HCEC 1CT (cell line): ENCODE results near the gene TPST1.
A peak's percentile ranks its signal among the peaks of the same experiment; 100 is the strongest.
"Not testable (repeated sequence)": the region's sequence is repeated elsewhere in the genome, so short reads cannot be mapped to it uniquely, and the experiment has no call there.

Experiments
- DNase-seq: peaks from one replicate; pipeline ENCODE4 v3.0.0-alpha.2; 2017

The TPST1 gene

GRCh38 chr7:66385191-66385905 lies 180.2 kb downstream of the TPST1 start:
- DNase-seq = not testable (repeated sequence)

DNA sequence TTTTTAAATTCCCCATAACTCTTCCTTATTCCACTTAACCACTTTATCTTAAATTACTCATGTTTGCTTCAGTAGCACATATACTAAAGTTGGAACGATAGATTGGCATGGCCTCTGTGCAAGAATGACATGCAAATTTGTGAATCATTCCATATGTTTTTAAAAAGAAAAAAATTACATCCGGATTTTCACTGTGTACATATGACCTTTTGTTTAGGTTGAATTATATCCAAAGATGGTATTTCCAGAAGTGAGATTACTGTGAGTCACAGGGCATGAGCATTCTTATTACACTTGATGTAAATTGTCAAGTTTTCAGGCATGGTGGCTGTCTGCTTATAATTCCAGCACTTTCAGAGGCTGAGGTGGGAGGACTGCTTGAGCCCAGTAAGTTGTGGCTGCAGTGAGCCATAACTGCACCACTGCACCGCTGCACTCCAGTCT lies 190.0 kb downstream of the TPST1 start:
- DNase-seq = peak; percentile 87

GRCh38 chr7:66396052-66396451 lies 190.9 kb downstream of the TPST1 start:
- DNase-seq = not testable (repeated sequence)

GRCh38 chr7:66398841-66399240 lies 193.7 kb downstream of the TPST1 start:
- DNase-seq = not testable (repeated sequence)

GRCh38 chr7:66399566-66399965 lies 194.4 kb downstream of the TPST1 start:
- DNase-seq = no peak

DNA sequence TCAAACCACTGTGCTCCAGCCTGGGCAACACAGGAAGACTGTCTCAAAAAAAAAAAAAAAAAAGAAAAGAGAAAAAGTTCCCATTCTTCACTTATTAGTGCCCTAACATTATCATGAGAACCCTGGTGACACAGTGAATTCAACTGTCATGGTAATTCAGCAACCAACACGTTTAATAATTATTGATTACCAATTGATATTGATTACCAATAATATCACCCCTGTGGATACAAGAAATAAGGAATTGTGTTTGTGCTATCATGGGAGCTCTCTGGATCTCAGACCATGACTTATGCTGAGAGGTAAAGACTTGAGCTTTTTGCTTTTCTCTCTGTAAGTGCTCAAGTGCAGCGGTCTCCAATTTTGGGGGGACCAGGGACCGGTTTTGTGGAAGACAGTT lies 195.3 kb downstream of the TPST1 start:
- no peak for DNase-seq

- peak; percentile 55 for DNase-seq
Observed at GRCh38 chr7:66401126-66401525, 196.0 kb downstream of the TPST1 start.

DNA sequence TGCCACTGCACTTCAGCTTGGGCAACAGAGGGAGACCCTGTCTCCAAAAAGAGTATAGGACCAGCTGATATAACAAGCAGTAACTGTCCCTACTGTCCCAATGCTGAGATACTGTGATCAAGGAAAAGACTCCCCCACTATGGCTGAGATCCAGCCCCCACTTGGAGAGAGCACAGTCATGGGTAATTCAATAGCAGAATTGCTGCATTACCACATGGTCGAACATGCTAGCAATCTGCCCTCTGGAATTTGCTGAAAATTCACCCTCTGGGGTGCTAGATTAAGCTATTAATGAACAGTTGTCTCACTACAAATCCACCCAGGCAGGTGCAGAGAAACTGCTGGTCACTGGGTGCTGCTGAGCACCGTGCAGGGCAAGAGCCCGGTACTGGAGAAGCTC lies 196.8 kb downstream of the TPST1 start:
- not testable (repeated sequence) for DNase-seq

DNA sequence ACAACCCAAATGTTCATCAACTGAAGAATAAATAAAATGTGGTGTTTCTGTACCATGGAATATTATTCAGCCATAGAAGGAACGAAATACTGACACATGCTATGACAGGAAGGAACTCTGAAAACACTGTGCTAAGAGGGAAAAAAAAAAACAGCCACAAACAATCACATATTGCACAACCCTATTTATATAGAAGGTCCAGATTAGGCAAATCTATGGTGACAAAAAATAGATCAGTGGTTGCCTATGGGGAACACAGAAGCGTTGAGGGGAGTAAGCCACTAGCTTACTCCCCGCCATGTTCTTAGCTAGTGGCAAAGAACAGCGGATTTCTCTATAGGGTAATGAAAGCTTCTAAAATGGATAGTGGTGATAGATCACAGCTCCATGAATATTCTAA lies 198.4 kb downstream of the TPST1 start:
- no peak for DNase-seq

DNA sequence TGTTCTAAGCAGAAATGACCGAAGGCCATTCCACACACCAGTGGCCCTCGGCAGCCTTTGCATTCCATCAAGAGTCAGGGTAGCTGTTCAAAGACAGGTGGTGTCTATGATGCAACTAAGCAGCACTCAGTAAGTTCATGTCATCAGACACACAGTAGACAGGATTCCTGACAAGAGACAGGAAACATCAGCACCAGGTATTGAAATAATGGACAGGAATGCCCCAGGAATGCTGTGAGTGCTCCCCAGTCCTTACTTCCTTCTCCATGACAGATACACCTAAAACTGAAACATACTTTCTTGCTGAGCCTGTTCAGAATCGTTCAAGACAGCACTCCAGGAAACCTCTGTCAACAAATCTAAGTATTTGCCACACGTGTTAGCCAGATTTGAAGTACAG lies 204.4 kb downstream of the TPST1 start:
- no peak for DNase-seq
